GM18511 (cell line): Measurements from ENCODE around the gene CNR2.
"Not testable (repeated sequence)": the region's sequence is repeated elsewhere in the genome, so short reads cannot be mapped to it uniquely, and the experiment has no call there.

ENCODE experiments used
- ATAC-seq: cut with Tn5 transposase; IDR thresholded peaks from one replicate; pipeline ENCODE4 v1.9.1; 2021; ENCODE audit warnings: mild to moderate bottlenecking, moderate library complexity; ENCODE audit not compliant: unreplicated experiment

CNR2 gene

GRCh38 chr1:23885222-23885621 is 27.9 kb downstream of the CNR2 start:
- no peak for ATAC-seq

GRCh38 chr1:23882746-23883145 is 30.4 kb downstream of the CNR2 start:
- no peak for ATAC-seq

- no peak for ATAC-seq
Measured at GRCh38 chr1:23879809-23880208, 33.4 kb downstream of the CNR2 start.

- no peak for ATAC-seq
Measured at GRCh38 chr1:23878668-23879067, 34.5 kb downstream of the CNR2 start.

GRCh38 chr1:23875382-23875781 is 37.8 kb downstream of the CNR2 start:
- no peak for ATAC-seq

GRCh38 chr1:23872421-23872820 is 40.7 kb downstream of the CNR2 start:
- no peak for ATAC-seq

GRCh38 chr1:23869051-23869450 is 44.1 kb downstream of the CNR2 start:
- no peak for ATAC-seq

GRCh38 chr1:23868557-23869016 is 44.6 kb downstream of the CNR2 start:
- ATAC-seq = no peak

- ATAC-seq = peak; percentile 96
Measured at GRCh38 chr1:23867895-23868556, 45.1 kb downstream of the CNR2 start, which contains the start of gene FUCA1. Gene FUCA1, minus strand, starts transcription at chr1:23868290. Its CDS starts 4 bp downstream, at chr1:23868286.

GRCh38 chr1:23867542-23867894 is 45.6 kb downstream of the CNR2 start:
- ATAC-seq = no peak

GRCh38 chr1:23865543-23865930 is 47.6 kb downstream of the CNR2 start:
- no peak for ATAC-seq

GRCh38 chr1:23864801-23865542 is 48.2 kb downstream of the CNR2 start:
- no peak for ATAC-seq

- no peak for ATAC-seq
Measured at GRCh38 chr1:23862640-23863039, 50.5 kb downstream of the CNR2 start.

GRCh38 chr1:23854568-23854967 is 58.6 kb downstream of the CNR2 start:
- no peak for ATAC-seq

- not testable (repeated sequence) for ATAC-seq
Measured at GRCh38 chr1:23853124-23853523, 60.0 kb downstream of the CNR2 start.

- ATAC-seq = not testable (repeated sequence)
Measured at GRCh38 chr1:23851406-23851805, 61.8 kb downstream of the CNR2 start.

- ATAC-seq = no peak
Measured at GRCh38 chr1:23848673-23849616, 64.2 kb downstream of the CNR2 start.

GRCh38 chr1:23847482-23848095 is 65.6 kb downstream of the CNR2 start:
- ATAC-seq = not testable (repeated sequence)

- no peak for ATAC-seq
Measured at GRCh38 chr1:23845163-23845562, 68.0 kb downstream of the CNR2 start.

GRCh38 chr1:23843644-23844043 is 69.5 kb downstream of the CNR2 start:
- no peak for ATAC-seq

- ATAC-seq = no peak
Measured at GRCh38 chr1:23838401-23838866, 74.7 kb downstream of the CNR2 start.
